GM12864 (cell line): ENCODE results near the gene DIS3L2.

Experiments
- DNase-seq: peaks from one replicate; pipeline ENCODE4 v3.0.0-alpha.2; 2011; ENCODE audit warnings: low read depth
- H3K4me3 ChIP-seq: 2 replicates; pipeline ENCODE4 v1.5.1; 2011; ENCODE audit warnings: mild to moderate bottlenecking, low read depth, low read length, control low read depth
- TF ChIP-seq, protein P1 (sequence below): IDR thresholded peaks from 2 replicates; pipeline ENCODE4 v1.5.1; 2011; ENCODE audit warnings: low read depth, mild to moderate bottlenecking, moderate library complexity, low read length, control low read depth, inconsistent platforms; ENCODE audit errors: missing control alignments

Gene DIS3L2

DNA sequence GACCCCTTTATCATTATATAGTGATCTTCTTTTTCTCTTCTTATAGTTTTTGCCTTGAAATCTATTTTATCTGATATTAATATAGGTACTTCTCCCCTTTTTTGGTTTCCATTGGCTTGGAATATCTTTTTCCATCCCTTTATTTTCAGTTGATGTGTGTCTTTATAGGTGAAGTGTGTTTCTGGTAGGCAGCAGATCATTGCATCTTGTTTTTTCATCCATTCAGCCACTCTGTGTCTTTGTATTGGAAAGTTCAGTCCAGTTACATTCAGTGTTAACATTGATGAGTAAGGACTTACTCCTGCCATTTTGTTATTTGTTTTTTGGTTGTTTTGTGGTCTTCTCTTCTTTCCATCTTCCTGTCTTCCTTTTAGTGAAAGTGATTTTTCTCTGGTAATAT, 133.4 kb downstream of the DIS3L2 start:
- H3K4me3 ChIP-seq = no peak overlapping the region
- TF ChIP-seq, protein P1, sequence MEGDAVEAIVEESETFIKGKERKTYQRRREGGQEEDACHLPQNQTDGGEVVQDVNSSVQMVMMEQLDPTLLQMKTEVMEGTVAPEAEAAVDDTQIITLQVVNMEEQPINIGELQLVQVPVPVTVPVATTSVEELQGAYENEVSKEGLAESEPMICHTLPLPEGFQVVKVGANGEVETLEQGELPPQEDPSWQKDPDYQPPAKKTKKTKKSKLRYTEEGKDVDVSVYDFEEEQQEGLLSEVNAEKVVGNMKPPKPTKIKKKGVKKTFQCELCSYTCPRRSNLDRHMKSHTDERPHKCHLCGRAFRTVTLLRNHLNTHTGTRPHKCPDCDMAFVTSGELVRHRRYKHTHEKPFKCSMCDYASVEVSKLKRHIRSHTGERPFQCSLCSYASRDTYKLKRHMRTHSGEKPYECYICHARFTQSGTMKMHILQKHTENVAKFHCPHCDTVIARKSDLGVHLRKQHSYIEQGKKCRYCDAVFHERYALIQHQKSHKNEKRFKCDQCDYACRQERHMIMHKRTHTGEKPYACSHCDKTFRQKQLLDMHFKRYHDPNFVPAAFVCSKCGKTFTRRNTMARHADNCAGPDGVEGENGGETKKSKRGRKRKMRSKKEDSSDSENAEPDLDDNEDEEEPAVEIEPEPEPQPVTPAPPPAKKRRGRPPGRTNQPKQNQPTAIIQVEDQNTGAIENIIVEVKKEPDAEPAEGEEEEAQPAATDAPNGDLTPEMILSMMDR = no peak
- DNase-seq = no peak

DNA sequence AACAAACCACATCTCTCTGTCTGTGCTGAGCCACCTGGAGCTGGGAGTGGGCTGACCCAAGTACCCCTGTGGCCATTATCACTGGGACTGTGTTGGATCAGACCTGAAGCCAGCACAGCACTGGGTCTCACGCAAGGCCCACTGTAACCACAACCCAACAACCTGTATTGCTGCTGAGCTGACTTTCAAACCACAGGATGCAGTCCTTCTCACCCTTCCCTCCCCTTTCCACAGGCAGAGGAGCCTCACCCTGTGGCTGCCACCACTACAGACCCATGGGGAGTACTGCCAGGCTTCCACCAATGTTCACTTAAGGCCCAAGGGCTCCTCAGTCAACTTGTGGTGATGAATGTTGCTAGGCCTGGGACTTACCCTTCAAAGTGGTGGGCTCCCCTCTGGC, 135.7 kb downstream of the DIS3L2 start:
- no peak for DNase-seq
- no peak overlapping the region for H3K4me3 ChIP-seq
- TF ChIP-seq, protein P1 = no peak

DNA sequence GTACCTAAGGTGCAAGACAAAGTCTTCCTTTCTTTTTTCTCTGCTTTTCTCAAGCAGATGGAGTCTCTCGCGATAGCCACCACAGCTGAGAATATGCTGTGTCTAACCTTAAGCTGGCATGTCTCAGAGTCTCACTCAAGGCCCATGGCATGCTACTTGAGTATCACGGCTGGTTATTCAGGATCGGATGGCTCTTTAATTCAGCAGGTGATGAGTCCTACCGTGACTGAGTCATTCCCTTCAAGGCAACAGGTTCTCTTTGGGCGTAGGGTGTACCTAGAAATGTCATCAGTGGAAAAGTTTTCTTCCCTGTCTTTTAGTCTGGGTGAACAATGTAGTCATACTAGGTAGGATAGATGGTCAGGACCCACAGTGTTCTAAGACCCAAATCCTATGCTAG, 136.2 kb downstream of the DIS3L2 start:
- TF ChIP-seq, protein P1 = no peak
- no peak for DNase-seq
- H3K4me3 ChIP-seq = no peak overlapping the region

DNA sequence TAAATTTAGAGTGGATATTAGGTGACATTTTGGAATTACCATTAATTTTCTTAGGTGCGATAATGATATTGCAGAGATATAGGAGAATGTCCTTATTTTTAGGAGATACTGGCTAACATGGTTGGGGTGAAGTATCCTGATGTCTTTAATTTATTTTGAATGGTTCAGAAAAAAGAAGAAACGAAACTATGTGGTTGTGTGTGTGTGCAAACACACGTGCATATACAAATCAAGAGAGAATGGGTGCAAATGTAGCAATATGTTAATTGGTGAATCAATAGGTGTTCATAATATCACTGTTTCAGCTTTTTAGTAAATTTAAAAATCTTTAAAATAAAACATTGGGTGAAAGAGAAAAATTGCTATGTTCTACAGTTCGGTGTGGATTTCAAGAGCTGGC, 140.9 kb downstream of the DIS3L2 start:
- TF ChIP-seq, protein P1 = no peak
- DNase-seq = no peak
- H3K4me3 ChIP-seq = no peak overlapping the region

DNA sequence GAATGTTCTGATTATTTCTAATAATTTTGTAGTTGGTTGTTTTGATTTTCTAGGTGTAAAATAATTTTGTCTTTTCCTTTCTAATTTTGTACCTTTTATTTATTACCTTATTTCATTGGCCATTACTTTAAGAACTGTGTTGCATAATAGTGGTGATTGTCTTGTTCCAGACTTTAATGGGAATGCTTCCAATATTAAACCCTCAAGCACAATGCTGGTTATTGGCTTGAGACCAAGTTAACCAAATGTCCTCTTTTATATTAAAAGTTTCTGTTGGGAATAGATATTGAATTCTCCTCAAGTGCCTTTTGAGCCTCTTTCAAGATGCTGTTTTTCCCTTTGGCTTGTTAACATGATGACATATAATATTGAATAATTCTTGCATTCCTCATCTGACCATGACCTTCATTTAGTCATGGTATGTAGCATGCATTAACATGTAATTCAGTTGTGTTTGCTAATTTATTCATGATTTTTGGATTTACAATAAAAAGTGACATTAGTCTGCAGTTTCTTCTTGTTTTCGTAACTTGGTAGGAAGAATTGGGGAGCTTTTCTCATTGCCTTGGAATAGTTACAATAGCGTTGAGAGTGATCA, 141.7 kb downstream of the DIS3L2 start:
- no peak for DNase-seq
- TF ChIP-seq, protein P1 = no peak
- no peak overlapping the region for H3K4me3 ChIP-seq

DNA sequence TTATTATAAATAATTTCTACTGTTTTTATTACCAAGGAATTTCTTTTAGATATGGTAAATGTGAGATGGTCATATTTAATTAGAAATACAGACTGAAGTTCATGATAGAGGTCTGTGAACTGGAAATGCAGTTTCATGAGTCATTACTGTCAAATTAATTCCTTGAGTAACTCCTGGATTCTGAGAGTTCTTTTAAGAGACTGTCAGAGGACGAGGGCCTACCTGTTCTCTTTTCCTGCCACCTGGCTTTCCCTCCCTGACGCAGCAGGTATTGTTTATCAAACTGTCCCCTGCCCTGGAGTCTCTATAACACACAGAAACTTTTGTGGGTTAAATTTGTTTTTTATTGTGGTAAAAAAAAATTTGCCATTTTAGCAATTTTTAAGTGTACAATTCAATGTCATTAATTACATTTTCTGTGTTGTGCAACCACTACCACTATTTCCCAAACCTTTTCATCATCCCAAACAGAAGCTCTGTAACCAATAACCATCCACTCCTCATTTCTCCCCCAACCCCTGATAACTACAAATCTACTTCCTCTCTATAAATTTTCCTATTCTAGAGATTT, 142.6 kb downstream of the DIS3L2 start:
- no peak for DNase-seq
- TF ChIP-seq, protein P1 = no peak
- H3K4me3 ChIP-seq = no peak overlapping the region

DNA sequence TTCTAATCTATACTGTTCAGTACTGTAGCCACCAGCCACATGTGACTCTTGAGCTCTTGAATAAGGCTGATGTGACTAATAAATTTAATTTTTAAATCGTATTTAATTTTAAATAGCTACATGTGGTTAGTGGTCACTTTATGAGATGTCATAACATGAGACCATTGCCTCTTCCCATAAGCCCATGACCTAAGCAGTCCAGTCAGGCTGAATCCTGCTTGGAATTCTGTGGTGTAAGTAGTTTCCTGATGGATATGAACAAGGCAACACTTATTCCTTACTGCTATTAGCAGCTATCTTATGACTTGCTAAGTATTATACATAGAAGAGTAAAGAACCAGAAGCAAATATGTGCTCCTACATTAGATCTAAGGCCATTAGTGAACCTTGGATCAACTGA, 150.0 kb downstream of the DIS3L2 start:
- DNase-seq = no peak
- TF ChIP-seq, protein P1 = no peak
- H3K4me3 ChIP-seq = no peak overlapping the region
